ENCODE results near the gene CGB1.
A peak's percentile ranks its signal among the peaks of the same experiment; 100 is the strongest.

The CGB1 gene

GRCh38 chr19:48993175-48994034 lies 43.3 kb downstream of the CGB1 start, which contains the start of the genes GYS1 and RUVBL2:
TSS of gene GYS1 (minus strand) at chr19:48993309. CDS start at chr19:48993112, 197 bp downstream.
TSS of gene RUVBL2 (plus strand) at chr19:48993887. CDS start at chr19:48993912, 25 bp downstream.
- DNase-seq (ENCODE audit: low spot score): peak; percentile 100

GRCh38 chr19:48992581-48993174 lies 44.0 kb downstream of the CGB1 start:
- DNase-seq (ENCODE audit: low spot score): no peak

- peak; percentile 50 for DNase-seq (ENCODE audit: low spot score)
Observed at GRCh38 chr19:48991873-48992580, 44.7 kb downstream of the CGB1 start.

- no peak for DNase-seq (ENCODE audit: low spot score)
Observed at GRCh38 chr19:48991011-48991609, 45.6 kb downstream of the CGB1 start.

GRCh38 chr19:48990400-48990799 lies 46.3 kb downstream of the CGB1 start:
- DNase-seq (ENCODE audit: low spot score): no peak

GRCh38 chr19:48989701-48990291 lies 46.9 kb downstream of the CGB1 start:
- DNase-seq (ENCODE audit: low spot score): no peak

GRCh38 chr19:48988860-48989259 lies 47.8 kb downstream of the CGB1 start:
- DNase-seq (ENCODE audit: low spot score): no peak

- no peak for DNase-seq (ENCODE audit: low spot score)
Observed at GRCh38 chr19:48988286-48988685, 48.4 kb downstream of the CGB1 start.

- DNase-seq (ENCODE audit: low spot score): no peak
Observed at GRCh38 chr19:48987323-48987722, 49.4 kb downstream of the CGB1 start.

GRCh38 chr19:48986211-48986610 lies 50.5 kb downstream of the CGB1 start:
- DNase-seq (ENCODE audit: low spot score): no peak

GRCh38 chr19:48985711-48986110 lies 51.0 kb downstream of the CGB1 start:
- DNase-seq (ENCODE audit: low spot score): no peak
